HepG2 (cell line): Measurements from ENCODE around the gene RPTOR. TPM values are rescaled to one million over a fixed set of nuclear protein-coding genes. Genes with fewer than 3 reads are reported as not detected.
A peak's percentile ranks its signal among the peaks of the same experiment; 100 is the strongest.

Source experiments
- CCAR2 ChIP-seq: fragments of 200-400 bp; formaldehyde crosslinking; optimal IDR thresholded peaks from 2 replicates; pipeline ENCODE3; 2018; ENCODE audit warnings: low read depth, mild to moderate bottlenecking, low read length, moderate library complexity
- GTF3A ChIP-seq: sonication (generic); formaldehyde crosslinking; conservative IDR thresholded peaks from 2 replicates; pipeline ENCODE4 v1.4.0; 2020; ENCODE audit warnings: mild to moderate bottlenecking, missing genetic modification reagents
- HNRNPK ChIP-seq: fragments of 200-400 bp; formaldehyde crosslinking; IDR thresholded peaks from 2 replicates; pipeline ENCODE4 v1.6.1; 2018; ENCODE audit warnings: low read length, low read depth, moderate library complexity, mild to moderate bottlenecking; ENCODE audit not compliant: poor library complexity, severe bottlenecking
- NR2F1 ChIP-seq, 2 experiments: fragments of 450-650 bp in 1 of 2; formaldehyde crosslinking in 1 of 2; IDR thresholded peaks; 2 replicates each; pipeline versions ENCODE4 v1.5.0 to v1.6.1; 2016 to 2020; ENCODE audit warnings: mild to moderate bottlenecking in 1 of 2, missing compliant biosample characterization in 1 of 2, missing genetic modification reagents in 1 of 2, moderate library complexity in 1 of 2
- NR3C1 ChIP-seq: sonication (generic); formaldehyde crosslinking; IDR thresholded peaks from 2 replicates; pipeline ENCODE4 v1.4.0; 2020; ENCODE audit warnings: missing genetic modification reagents
- ZMYM3 ChIP-seq: sonication (generic); formaldehyde crosslinking; IDR thresholded peaks from 2 replicates; pipeline ENCODE4 v1.5.1; 2020; ENCODE audit warnings: mild to moderate bottlenecking, missing genetic modification reagents
- ZSCAN31 ChIP-seq: sonication (generic); formaldehyde crosslinking; IDR thresholded peaks from 2 replicates; pipeline ENCODE4 v1.5.0; 2020; ENCODE audit warnings: low read depth, mild to moderate bottlenecking, missing genetic modification reagents
- polyA plus RNA-seq, 8 experiments: library from polyadenylated mRNA; depleted of rRNA in 3 of 8; stranded (reverse) in 7 of 8; unstranded in 1 of 8; fragments of >200 nt; fragmentation: Illumina TruSeq in 4 of 8; extraction: Trizol in 4 of 8; gene quantifications; 2 replicates each; pipeline versions ENCODE4 v1.2.1 to v1.2.3, GENCODE V29; 2011 to 2016; ENCODE audit warnings: low read depth in 4 of 8, missing spikeins in 1 of 8, mixed read lengths in 1 of 8; ENCODE audit not compliant: insufficient read depth in 1 of 8
- total RNA-seq, 5 experiments: library from RNA; depleted of rRNA; stranded (reverse); fragments of >200 nt; fragmentation: Illumina TruSeq; extraction: Trizol; gene quantifications; 2 replicates each; pipeline ENCODE4 v1.2.3, GENCODE V29; 2016; ENCODE audit warnings: low read depth in 1 of 5
- TF ChIP-seq, protein P1 (sequence below): sonication (generic); formaldehyde crosslinking; IDR thresholded peaks from 2 replicates; pipeline ENCODE4 v1.5.0; 2020; ENCODE audit warnings: mild to moderate bottlenecking, missing genetic modification reagents, borderline replicate concordance
- TF ChIP-seq, protein P2 (sequence below): sonication (generic); formaldehyde crosslinking; IDR thresholded peaks from 2 replicates; pipeline ENCODE4 v1.5.1; 2020; ENCODE audit warnings: missing genetic modification reagents, mild to moderate bottlenecking, borderline replicate concordance
- TF ChIP-seq, protein P3 (sequence below): sonication (generic); formaldehyde crosslinking; conservative IDR thresholded peaks from 2 replicates; pipeline ENCODE4 v1.4.0; 2020; ENCODE audit warnings: missing genetic modification reagents
- TF ChIP-seq, protein P4 (sequence below): sonication (generic); formaldehyde crosslinking; IDR thresholded peaks from 2 replicates; pipeline ENCODE4 v1.4.0; 2020; ENCODE audit warnings: missing genetic modification reagents
- TF ChIP-seq, protein P5 (sequence below): sonication (generic); formaldehyde crosslinking; IDR thresholded peaks from 2 replicates; pipeline ENCODE4 v1.5.1; 2020; ENCODE audit warnings: mild to moderate bottlenecking, missing genetic modification reagents, borderline replicate concordance

RPTOR gene
- total and polyA plus RNA-seq, 2 of the 13 experiments (the other 11 are each of a cell fraction or from before 2014, with no cell fraction given), result 6.6 to 25.3 TPM

DNA sequence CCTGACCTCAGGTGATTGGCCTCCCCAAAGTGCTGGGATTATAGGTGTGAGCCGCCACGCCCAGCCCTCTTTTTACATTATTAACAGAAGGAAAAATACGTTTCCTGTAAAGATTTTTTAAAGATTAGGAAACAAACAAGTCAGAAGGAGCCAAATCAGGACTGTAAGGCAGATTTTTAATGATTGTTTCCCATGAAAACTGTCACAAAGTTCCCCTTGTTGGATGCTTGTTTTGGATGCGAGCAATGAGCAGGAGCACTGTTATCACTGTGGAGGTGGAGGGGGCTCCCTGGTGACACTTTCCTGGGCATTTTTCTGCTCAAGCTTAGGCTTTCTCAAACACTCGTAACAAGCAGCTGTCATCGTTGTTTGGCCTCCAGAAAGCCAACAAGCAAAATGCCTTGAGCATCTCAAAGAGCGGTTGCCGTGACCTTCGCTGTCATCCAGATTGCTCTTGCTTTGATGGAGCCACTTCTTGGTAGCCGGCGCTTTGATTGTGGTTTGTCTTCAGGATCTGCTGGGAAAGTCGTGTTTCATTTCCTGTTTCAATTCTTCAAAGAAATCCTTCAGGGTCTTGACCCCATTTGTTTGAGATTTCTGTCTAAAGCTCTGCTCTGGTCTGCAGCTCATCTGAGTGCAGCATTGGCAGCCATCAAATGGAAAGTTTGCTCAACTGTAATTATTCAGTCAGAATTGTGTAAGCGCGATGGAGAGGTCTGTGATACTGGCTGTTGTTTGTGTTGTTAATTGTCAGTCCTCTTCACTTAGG, 128.7 kb downstream of the RPTOR start (continued):
- TF ChIP-seq, protein P1, sequence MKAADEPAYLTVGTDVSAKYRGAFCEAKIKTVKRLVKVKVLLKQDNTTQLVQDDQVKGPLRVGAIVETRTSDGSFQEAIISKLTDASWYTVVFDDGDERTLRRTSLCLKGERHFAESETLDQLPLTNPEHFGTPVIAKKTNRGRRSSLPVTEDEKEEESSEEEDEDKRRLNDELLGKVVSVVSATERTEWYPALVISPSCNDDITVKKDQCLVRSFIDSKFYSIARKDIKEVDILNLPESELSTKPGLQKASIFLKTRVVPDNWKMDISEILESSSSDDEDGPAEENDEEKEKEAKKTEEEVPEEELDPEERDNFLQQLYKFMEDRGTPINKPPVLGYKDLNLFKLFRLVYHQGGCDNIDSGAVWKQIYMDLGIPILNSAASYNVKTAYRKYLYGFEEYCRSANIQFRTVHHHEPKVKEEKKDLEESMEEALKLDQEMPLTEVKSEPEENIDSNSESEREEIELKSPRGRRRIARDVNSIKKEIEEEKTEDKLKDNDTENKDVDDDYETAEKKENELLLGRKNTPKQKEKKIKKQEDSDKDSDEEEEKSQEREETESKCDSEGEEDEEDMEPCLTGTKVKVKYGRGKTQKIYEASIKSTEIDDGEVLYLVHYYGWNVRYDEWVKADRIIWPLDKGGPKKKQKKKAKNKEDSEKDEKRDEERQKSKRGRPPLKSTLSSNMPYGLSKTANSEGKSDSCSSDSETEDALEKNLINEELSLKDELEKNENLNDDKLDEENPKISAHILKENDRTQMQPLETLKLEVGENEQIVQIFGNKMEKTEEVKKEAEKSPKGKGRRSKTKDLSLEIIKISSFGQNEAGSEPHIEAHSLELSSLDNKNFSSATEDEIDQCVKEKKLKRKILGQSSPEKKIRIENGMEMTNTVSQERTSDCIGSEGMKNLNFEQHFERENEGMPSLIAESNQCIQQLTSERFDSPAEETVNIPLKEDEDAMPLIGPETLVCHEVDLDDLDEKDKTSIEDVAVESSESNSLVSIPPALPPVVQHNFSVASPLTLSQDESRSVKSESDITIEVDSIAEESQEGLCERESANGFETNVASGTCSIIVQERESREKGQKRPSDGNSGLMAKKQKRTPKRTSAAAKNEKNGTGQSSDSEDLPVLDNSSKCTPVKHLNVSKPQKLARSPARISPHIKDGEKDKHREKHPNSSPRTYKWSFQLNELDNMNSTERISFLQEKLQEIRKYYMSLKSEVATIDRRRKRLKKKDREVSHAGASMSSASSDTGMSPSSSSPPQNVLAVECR (CRISPR knock-in tag), result peak; percentile 59; the same call in 1 of the 2 replicates
- TF ChIP-seq HNRNPK (no peak), GTF3A (CRISPR knock-in tag) (no peak), CCAR2 (no peak), NR3C1 (CRISPR knock-in tag) (no peak), ZMYM3 (no peak), NR2F1 (CRISPR knock-in tag; IDR thresholded peaks at IDR 0.05) (peak; percentile 69 to 90; a peak in 3 of 4 replicates), ZSCAN31 (CRISPR knock-in tag) (no peak; the same call in 1 of the 2 replicates)
- TF ChIP-seq, protein P2, sequence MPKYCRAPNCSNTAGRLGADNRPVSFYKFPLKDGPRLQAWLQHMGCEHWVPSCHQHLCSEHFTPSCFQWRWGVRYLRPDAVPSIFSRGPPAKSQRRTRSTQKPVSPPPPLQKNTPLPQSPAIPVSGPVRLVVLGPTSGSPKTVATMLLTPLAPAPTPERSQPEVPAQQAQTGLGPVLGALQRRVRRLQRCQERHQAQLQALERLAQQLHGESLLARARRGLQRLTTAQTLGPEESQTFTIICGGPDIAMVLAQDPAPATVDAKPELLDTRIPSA (CRISPR knock-in tag), result no peak
- TF ChIP-seq, protein P3, sequence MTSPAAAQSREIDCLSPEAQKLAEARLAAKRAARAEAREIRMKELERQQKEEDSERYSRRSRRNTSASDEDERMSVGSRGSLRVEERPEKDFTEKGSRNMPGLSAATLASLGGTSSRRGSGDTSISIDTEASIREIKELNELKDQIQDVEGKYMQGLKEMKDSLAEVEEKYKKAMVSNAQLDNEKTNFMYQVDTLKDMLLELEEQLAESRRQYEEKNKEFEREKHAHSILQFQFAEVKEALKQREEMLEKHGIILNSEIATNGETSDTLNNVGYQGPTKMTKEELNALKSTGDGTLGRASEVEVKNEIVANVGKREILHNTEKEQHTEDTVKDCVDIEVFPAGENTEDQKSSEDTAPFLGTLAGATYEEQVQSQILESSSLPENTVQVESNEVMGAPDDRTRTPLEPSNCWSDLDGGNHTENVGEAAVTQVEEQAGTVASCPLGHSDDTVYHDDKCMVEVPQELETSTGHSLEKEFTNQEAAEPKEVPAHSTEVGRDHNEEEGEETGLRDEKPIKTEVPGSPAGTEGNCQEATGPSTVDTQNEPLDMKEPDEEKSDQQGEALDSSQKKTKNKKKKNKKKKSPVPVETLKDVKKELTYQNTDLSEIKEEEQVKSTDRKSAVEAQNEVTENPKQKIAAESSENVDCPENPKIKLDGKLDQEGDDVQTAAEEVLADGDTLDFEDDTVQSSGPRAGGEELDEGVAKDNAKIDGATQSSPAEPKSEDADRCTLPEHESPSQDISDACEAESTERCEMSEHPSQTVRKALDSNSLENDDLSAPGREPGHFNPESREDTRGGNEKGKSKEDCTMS (CRISPR knock-in tag), result no peak
- TF ChIP-seq, protein P4, sequence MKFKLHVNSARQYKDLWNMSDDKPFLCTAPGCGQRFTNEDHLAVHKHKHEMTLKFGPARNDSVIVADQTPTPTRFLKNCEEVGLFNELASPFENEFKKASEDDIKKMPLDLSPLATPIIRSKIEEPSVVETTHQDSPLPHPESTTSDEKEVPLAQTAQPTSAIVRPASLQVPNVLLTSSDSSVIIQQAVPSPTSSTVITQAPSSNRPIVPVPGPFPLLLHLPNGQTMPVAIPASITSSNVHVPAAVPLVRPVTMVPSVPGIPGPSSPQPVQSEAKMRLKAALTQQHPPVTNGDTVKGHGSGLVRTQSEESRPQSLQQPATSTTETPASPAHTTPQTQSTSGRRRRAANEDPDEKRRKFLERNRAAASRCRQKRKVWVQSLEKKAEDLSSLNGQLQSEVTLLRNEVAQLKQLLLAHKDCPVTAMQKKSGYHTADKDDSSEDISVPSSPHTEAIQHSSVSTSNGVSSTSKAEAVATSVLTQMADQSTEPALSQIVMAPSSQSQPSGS (CRISPR knock-in tag), result peak; percentile 61; the same call in 1 of the 2 replicates
- TF ChIP-seq, protein P5, sequence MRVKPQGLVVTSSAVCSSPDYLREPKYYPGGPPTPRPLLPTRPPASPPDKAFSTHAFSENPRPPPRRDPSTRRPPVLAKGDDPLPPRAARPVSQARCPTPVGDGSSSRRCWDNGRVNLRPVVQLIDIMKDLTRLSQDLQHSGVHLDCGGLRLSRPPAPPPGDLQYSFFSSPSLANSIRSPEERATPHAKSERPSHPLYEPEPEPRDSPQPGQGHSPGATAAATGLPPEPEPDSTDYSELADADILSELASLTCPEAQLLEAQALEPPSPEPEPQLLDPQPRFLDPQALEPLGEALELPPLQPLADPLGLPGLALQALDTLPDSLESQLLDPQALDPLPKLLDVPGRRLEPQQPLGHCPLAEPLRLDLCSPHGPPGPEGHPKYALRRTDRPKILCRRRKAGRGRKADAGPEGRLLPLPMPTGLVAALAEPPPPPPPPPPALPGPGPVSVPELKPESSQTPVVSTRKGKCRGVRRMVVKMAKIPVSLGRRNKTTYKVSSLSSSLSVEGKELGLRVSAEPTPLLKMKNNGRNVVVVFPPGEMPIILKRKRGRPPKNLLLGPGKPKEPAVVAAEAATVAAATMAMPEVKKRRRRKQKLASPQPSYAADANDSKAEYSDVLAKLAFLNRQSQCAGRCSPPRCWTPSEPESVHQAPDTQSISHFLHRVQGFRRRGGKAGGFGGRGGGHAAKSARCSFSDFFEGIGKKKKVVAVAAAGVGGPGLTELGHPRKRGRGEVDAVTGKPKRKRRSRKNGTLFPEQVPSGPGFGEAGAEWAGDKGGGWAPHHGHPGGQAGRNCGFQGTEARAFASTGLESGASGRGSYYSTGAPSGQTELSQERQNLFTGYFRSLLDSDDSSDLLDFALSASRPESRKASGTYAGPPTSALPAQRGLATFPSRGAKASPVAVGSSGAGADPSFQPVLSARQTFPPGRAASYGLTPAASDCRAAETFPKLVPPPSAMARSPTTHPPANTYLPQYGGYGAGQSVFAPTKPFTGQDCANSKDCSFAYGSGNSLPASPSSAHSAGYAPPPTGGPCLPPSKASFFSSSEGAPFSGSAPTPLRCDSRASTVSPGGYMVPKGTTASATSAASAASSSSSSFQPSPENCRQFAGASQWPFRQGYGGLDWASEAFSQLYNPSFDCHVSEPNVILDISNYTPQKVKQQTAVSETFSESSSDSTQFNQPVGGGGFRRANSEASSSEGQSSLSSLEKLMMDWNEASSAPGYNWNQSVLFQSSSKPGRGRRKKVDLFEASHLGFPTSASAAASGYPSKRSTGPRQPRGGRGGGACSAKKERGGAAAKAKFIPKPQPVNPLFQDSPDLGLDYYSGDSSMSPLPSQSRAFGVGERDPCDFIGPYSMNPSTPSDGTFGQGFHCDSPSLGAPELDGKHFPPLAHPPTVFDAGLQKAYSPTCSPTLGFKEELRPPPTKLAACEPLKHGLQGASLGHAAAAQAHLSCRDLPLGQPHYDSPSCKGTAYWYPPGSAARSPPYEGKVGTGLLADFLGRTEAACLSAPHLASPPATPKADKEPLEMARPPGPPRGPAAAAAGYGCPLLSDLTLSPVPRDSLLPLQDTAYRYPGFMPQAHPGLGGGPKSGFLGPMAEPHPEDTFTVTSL (CRISPR knock-in tag), result peak; percentile 76; the same call in 1 of the 2 replicates
